ENCODE measurements around the gene CXCL10. TPM values are rescaled to one million over a fixed set of nuclear protein-coding genes. Genes with fewer than 3 reads are reported as not detected.

The CXCL10 gene
- total RNA-seq, 1 experiment from 2014 or later: not detected

DNA sequence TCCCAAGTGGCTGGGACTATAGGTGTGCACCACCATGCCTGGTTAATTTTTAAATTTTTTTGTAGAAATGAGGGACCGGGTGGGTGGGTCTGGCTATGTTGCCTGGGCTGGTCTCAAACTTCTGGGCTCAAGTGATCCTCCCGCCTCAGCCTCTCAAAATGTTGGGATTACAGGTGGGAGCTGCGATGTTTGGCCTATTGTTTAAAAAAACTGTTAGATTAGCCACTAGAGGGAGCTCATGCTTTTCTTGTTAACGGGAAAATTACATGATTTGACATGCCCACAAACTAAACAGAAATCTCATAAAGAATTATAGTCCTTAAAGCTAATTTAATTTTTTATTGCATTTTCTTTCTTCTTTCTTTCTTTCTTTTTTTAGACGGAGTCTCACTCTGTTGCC, 27.6 kb downstream of the CXCL10 start:
- DNase-seq (ENCODE audit: low read depth): peak; percentile 61

DNA sequence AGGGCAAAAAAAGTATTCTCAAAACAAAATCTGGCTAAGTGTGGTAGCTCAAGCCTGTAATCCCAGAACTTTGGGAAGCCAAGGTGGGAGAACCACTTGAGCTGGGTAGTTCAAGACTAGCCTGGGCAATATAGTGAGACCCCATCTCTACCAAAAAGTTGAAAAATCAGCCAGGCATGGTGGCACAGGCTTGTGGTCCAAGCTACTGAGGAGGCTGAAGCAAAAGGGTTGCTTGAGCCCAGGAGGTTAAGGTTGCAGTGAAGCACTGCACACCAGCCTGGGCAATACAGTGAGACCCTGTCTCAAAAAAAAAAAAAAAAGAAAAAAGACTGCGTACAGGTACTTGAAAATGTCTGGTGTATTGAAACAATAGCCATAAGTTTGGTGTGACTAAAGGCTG, 30.8 kb downstream of the CXCL10 start:
- no peak for DNase-seq (ENCODE audit: low read depth)

DNA sequence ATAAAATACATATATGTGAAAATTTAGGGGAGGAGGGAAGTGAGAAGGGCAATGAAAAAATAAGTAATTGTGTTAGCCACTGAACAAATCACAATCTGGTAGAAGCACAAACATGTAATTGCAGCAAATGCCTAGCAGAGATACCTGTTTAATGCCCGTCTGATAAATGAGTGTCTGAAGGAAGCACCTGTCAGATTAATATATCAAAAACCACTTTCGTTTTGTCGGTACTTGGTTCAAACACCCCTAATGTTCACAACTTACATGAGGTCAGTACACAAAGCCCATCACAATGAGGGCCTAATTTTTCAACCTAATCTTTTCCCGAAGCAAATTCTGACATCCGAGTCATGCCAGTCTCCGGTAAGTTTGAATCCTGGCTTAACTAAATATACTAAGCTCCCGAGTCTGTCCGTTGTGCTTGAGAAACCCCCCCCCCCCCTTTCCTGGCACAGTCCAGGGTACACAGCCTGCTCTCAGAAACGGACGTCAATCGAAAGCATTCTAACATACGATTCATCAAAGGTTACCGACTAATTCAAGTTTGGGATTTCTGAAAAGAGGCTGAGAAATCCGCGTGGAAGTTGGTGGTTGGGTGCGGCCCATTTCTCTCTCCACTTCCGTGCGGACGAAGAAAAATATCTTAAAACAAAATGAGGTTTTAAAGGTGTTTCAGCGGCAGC, 33.3 kb downstream of the CXCL10 start:
- no peak for DNase-seq (ENCODE audit: low read depth)

DNA sequence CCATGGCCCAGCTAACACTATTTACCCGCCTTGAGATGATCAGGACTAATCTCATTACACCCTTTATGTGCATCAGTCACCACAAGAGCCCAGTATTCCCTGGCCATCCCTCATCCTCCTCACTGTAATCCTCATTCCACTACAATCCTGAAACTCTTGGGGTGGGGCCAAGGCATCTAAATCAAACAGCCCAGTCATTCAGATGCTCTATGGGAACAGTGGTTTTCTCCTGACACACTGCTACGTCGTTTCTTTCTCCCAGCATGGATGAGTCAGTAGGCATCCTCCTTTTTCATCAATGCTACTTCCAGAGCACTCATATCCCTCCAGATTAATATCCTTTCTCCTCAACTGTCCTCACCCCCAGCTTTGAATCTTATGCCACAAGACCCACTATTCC, 38.2 kb downstream of the CXCL10 start:
- DNase-seq (ENCODE audit: low read depth): peak; percentile 94

DNA sequence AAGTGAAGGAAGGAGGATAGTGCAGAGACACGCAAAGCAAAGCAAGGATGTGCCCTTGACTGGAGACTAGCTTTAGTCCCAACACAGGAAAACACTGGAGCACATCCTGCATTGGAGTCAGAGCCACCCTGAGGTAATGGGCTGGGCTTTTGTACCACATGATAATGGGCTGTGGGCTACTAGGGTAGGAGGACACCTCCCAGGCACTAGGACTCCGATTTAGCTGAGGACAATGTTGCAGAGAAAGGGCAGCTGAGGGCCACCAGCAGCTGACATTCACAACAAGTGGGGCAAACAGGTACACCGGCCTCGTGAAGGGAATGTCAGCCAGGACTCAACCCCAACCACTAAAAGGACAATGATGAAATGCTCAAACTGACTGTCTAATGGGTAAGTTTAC, 42.7 kb downstream of the CXCL10 start:
- DNase-seq (ENCODE audit: low read depth): no peak

DNA sequence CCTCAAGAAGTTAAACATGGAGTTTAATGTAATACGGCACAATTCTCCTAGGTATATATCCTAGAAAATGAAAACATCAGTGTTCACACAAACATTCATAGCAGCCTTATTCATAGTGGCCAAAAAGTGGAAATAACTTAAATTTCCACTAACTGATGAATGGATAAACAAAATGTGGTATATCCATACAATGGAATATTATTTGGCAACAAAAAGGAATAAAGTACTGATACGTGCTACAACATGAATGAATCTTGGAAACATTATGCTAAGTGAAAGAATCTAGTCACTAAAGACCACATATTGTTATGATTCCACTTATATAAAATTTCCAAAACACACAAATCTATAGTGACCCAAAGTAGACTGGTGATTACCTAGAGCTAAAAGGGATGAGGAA, 47.1 kb downstream of the CXCL10 start:
- no peak for DNase-seq (ENCODE audit: low read depth)

DNA sequence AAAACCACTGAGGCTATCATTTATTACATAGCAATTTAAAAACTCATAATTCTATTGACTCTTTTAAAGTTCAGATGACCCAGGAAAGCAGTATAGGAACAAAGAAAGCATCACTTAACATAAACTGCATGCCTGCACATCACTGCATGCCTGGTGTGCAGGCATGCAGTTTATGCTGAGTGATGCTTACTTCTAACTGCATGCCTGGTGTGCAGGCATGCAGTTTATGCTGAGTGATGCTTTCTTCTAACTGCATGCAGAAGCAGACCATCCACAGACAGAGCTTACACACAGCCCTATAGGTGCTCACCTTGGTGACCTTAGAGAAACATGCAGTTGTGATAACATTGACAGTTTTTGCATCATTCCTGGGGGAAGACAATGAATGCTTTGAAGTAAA, 49.5 kb downstream of the CXCL10 start:
- no peak for DNase-seq (ENCODE audit: low read depth)

Other genes with a start within 250 kb of the CXCL10 start
- not detected in 2 replicates for gene PPEF2, start 121.0 kb downstream of the CXCL10 start, total RNA-seq (2014; rRNA removed; shearing (Covaris generic))
- gene NAAA, start 82.5 kb downstream of the CXCL10 start, total RNA-seq (2014; rRNA removed; shearing (Covaris generic)): 1.4 and 2.0 TPM in 2 replicates
- gene SDAD1, start 32.6 kb downstream of the CXCL10 start, total RNA-seq (2014; rRNA removed; shearing (Covaris generic)): 33.2 and 37.4 TPM in 2 replicates
- not detected in 2 replicates for gene CXCL9, start 16.0 kb downstream of the CXCL10 start, total RNA-seq (2014; rRNA removed; shearing (Covaris generic))
- not detected in 2 replicates for gene CXCL11, start 12.6 kb upstream of the CXCL10 start, total RNA-seq (2014; rRNA removed; shearing (Covaris generic))
- not detected in 2 replicates for gene ART3, start 51.2 kb upstream of the CXCL10 start, total RNA-seq (2014; rRNA removed; shearing (Covaris generic))
- gene NUP54, start 124.9 kb upstream of the CXCL10 start, total RNA-seq (2014; rRNA removed; shearing (Covaris generic)): 59.5 and 63.9 TPM in 2 replicates
- 76.0 and 79.0 TPM in 2 replicates for gene SCARB2, start 190.3 kb upstream of the CXCL10 start, total RNA-seq (2014; rRNA removed; shearing (Covaris generic))
- not detected in 2 replicates for gene FAM47E, start 228.2 kb upstream of the CXCL10 start, total RNA-seq (2014; rRNA removed; shearing (Covaris generic))

All from HT1080 (cell line).